Measurements from ENCODE around the gene P2RY8.

The P2RY8 gene

GRCh38 chrX:1488745-1489144 is 48.2 kb downstream of the P2RY8 start:
- DNase-seq (ENCODE audit: low spot score) = no peak
- no peak for TF ChIP-seq CTCF (IDR thresholded peaks at IDR 0.05; ENCODE audit: extremely low read depth, insufficient read depth, missing control alignments)
- in situ Hi-C loops (cut with MboI; ENCODE audit: low pct_unique_long_range_greater_than_20kb, low sequenced_read_pairs, unreplicated experiment) = no loop called here

- in situ Hi-C loops (cut with MboI; ENCODE audit: low pct_unique_long_range_greater_than_20kb, low sequenced_read_pairs, unreplicated experiment) = no loop called here
- DNase-seq (ENCODE audit: low spot score) = no peak
- no peak for TF ChIP-seq CTCF (IDR thresholded peaks at IDR 0.05; ENCODE audit: extremely low read depth, insufficient read depth, missing control alignments)
These were observed 48.8 kb downstream of the P2RY8 start for GRCh38 chrX:1488141-1488540.

GRCh38 chrX:1487401-1487800 is 49.6 kb downstream of the P2RY8 start:
- DNase-seq (ENCODE audit: low spot score) = no peak
- no peak for TF ChIP-seq CTCF (IDR thresholded peaks at IDR 0.05; ENCODE audit: extremely low read depth, insufficient read depth, missing control alignments)
- in situ Hi-C loops (cut with MboI; ENCODE audit: low pct_unique_long_range_greater_than_20kb, low sequenced_read_pairs, unreplicated experiment) = no loop called here

GRCh38 chrX:1486749-1487361 is 50.1 kb downstream of the P2RY8 start:
- in situ Hi-C loops (cut with MboI; ENCODE audit: low pct_unique_long_range_greater_than_20kb, low sequenced_read_pairs, unreplicated experiment) = no loop called here
- no peak for TF ChIP-seq CTCF (IDR thresholded peaks at IDR 0.05; ENCODE audit: extremely low read depth, insufficient read depth, missing control alignments)
- DNase-seq (ENCODE audit: low spot score) = no peak

GRCh38 chrX:1486177-1486576 is 50.8 kb downstream of the P2RY8 start:
- in situ Hi-C loops (cut with MboI; ENCODE audit: low pct_unique_long_range_greater_than_20kb, low sequenced_read_pairs, unreplicated experiment) = no loop called here
- DNase-seq (ENCODE audit: low spot score) = no peak
- TF ChIP-seq CTCF (IDR thresholded peaks at IDR 0.05; ENCODE audit: extremely low read depth, insufficient read depth, missing control alignments) = no peak

- in situ Hi-C loops (cut with MboI; ENCODE audit: low pct_unique_long_range_greater_than_20kb, low sequenced_read_pairs, unreplicated experiment) = no loop called here
- DNase-seq (ENCODE audit: low spot score) = no peak
- TF ChIP-seq CTCF (IDR thresholded peaks at IDR 0.05; ENCODE audit: extremely low read depth, insufficient read depth, missing control alignments) = no peak
These were observed 52.0 kb downstream of the P2RY8 start for GRCh38 chrX:1485033-1485432.

- in situ Hi-C loops (cut with MboI; ENCODE audit: low pct_unique_long_range_greater_than_20kb, low sequenced_read_pairs, unreplicated experiment) = no loop called here
- TF ChIP-seq CTCF (IDR thresholded peaks at IDR 0.05; ENCODE audit: extremely low read depth, insufficient read depth, missing control alignments) = no peak
- no peak for DNase-seq (ENCODE audit: low spot score)
These were observed 52.4 kb downstream of the P2RY8 start for GRCh38 chrX:1484638-1485019.

Data from GM13977 (cell line).